GM06990 (cell line): Measurements from ENCODE around the gene NPAS3.

Experiments
- DNase-seq: peaks from one replicate; pipeline ENCODE4 v3.0.0-alpha.2; 2011; ENCODE audit not compliant: insufficient read length; ENCODE audit errors: extremely low read depth
- H3K27me3 ChIP-seq: replicated peaks from 2 replicates; pipeline ENCODE4 v1.6.0; 2011; ENCODE audit warnings: low read length; ENCODE audit not compliant: control insufficient read depth, insufficient read depth
- H3K36me3 ChIP-seq: 2 replicates; pipeline ENCODE4 v1.5.1; 2011; ENCODE audit warnings: low read length; ENCODE audit not compliant: control insufficient read depth, insufficient read depth
- H3K4me3 ChIP-seq: replicated peaks from 2 replicates; pipeline ENCODE4 v1.5.1; 2011; ENCODE audit warnings: low read depth, mild to moderate bottlenecking, control low read depth, low read length
- TF ChIP-seq, protein P1 (sequence below): IDR thresholded peaks from 2 replicates; pipeline ENCODE4 v1.5.1; 2011; ENCODE audit warnings: low read length, control low read depth, mild to moderate bottlenecking, inconsistent platforms; ENCODE audit not compliant: insufficient read depth, poor library complexity, severe bottlenecking

Gene NPAS3

DNA sequence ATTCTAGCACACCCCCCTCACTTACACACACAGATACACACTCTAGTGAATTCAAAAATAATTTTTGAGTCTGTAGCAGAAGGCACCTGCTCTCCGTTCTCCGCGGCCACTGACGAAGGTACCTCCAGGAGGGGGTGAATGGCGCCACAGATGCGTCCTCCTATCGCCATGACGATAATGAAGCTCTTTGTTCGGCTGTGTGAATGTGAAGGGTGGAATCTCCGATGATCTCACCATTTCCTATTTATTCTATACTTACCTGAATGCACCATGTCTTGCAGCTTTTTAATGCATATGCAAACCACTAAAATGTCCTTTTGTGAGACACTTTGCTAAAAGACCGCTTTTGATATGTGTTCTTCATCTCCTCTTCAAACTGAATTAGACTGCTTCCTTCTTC is 849.5 kb downstream of the NPAS3 start:
- no peak for DNase-seq
- H3K36me3 ChIP-seq, result no peaks in the 10 kb centered on the region
- TF ChIP-seq, protein P1, sequence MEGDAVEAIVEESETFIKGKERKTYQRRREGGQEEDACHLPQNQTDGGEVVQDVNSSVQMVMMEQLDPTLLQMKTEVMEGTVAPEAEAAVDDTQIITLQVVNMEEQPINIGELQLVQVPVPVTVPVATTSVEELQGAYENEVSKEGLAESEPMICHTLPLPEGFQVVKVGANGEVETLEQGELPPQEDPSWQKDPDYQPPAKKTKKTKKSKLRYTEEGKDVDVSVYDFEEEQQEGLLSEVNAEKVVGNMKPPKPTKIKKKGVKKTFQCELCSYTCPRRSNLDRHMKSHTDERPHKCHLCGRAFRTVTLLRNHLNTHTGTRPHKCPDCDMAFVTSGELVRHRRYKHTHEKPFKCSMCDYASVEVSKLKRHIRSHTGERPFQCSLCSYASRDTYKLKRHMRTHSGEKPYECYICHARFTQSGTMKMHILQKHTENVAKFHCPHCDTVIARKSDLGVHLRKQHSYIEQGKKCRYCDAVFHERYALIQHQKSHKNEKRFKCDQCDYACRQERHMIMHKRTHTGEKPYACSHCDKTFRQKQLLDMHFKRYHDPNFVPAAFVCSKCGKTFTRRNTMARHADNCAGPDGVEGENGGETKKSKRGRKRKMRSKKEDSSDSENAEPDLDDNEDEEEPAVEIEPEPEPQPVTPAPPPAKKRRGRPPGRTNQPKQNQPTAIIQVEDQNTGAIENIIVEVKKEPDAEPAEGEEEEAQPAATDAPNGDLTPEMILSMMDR, result no peak
- H3K4me3 ChIP-seq, result no peak overlapping the region
- no peaks in the 10 kb centered on the region for H3K27me3 ChIP-seq

DNA sequence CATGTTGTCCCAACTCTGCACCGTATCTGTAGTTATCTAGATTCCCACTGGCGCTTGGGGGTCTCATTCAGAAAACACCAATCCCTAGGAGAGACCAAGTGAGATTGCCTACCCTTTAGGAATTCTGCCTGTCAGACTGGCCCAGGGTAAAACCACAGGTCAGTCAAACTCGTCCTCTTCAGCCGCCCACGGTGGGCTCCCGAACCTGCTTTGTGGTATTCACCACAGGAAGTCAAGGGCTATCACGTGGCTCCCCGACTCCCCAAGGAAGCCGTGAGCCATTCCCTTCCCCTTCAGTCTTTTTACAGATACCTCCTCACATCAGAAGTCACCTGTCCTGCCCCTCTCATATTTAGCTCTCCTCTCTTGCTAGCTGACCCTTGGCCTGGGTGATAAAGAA is 852.3 kb downstream of the NPAS3 start:
- Histone ChIP-seq H3K27me3 (no peaks in the 10 kb centered on the region), H3K4me3 (no peak overlapping the region), H3K36me3 (no peaks in the 10 kb centered on the region)
- DNase-seq, result no peak
- TF ChIP-seq, protein P1, result no peak

DNA sequence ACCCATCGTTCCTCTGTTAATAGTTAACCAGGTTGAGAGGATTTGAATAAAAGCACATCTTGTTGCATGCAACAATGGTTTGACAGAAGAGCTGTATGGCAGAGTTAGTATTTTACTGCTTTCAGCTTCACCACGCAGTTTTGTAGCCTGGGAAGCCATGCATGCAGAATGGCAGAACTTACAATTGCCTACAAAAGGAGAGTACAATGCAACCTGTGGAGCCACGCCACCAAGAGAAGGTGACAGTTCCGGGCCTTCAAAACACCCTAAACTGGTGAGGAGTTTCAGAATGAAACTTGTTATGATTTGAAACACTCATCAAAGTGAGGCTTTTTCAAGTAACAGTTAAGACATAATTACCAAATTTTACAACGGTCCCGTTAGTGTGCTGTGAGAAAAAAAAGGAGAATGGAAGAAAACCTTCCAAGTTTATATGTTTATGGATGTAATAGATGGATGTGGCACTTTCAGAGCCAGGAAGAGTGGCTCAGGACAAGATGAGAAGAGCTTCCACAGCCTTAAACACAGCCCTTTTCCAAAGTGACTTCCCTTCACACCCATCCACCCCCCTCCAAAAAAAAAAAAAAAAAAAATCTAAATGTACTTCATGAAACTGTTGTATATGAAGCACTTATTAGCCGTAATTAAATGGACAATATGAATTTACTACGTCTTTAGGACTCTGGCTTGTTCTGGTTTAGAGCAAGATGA is 853.5 kb downstream of the NPAS3 start:
- no peak overlapping the region for H3K4me3 ChIP-seq
- no peaks in the 10 kb centered on the region for H3K27me3 ChIP-seq
- TF ChIP-seq, protein P1, result no peak
- DNase-seq, result no peak
- H3K36me3 ChIP-seq, result no peaks in the 10 kb centered on the region

DNA sequence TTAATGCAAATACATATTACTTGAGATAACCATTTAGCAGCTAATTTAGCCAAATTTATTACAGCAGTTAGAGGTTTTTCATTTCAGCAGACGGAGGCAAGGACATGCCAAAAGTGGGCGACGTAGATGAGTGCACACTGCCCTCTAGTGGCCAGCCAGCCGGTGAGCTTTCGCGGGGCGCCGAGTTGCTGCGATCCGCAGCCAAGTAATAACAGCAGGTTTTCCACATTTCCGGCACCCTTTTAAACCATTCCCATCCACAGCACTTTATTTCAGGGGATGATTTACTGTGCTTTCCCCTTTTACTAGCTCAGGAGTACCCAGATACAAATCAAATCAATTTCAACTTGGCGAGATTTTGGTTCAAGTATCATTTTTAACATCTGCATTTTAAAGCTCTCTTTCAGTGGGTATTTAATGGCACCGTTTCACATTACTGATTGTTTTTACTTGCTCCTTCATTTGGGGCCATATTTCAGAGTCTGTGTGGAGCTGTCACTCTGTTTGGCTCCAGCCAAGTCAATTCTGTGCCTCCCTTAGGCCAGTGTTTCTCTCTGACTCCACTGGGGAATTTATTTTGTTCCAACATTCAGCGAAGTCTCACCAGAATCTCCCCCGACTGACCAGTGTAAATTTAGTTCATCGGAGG is 854.2 kb downstream of the NPAS3 start:
- Histone ChIP-seq H3K27me3 (no peaks in the 10 kb centered on the region), H3K4me3 (no peak overlapping the region), H3K36me3 (no peaks in the 10 kb centered on the region)
- TF ChIP-seq, protein P1, result peak; percentile 93
- DNase-seq, result peak; percentile 26

DNA sequence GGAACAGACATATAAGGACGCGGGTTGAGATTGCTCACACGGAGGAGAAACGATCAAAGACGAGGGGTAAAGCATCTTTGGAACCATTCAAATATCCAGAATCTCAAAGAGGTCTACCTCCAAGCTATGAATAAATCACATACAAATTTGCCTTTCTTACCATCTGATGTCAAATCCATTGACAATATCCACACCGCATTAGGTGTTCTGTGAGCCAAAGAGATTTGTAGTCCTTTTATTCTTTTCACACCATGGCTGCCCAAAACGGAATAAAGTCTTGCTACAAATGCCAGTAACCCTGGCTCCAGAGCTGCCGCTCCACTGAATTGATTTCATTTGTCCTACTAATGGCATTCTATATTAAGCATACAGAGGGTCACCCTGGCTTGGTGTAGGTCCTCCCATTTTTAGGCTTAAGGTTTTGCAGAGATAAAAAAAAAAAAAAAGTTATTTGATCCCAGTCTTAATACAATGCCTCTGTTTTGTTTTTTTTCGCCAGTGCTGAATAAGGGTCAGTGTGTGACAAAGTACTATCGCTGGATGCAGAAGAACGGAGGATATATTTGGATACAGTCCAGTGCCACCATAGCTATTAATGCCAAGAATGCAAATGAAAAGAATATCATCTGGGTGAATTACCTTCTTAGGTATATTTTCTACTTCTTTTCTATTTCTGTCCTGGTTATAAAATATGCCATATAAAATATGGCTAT is 854.9 kb downstream of the NPAS3 start:
- Histone ChIP-seq H3K4me3 (no peak overlapping the region), H3K36me3 (no peaks in the 10 kb centered on the region), H3K27me3 (no peaks in the 10 kb centered on the region)
- DNase-seq, result no peak
- TF ChIP-seq, protein P1, result no peak
